NCI-H1436 (cell line): ENCODE measurements around the gene IL13RA1.
"Not testable (repeated sequence)": the region's sequence is repeated elsewhere in the genome, so short reads cannot be mapped to it uniquely, and the experiment has no call there.

Experiments used
- DNase-seq: peaks from one replicate; lab custom pipeline; 2025; lab: John Stamatoyannopoulos, UW

IL13RA1 gene

DNA sequence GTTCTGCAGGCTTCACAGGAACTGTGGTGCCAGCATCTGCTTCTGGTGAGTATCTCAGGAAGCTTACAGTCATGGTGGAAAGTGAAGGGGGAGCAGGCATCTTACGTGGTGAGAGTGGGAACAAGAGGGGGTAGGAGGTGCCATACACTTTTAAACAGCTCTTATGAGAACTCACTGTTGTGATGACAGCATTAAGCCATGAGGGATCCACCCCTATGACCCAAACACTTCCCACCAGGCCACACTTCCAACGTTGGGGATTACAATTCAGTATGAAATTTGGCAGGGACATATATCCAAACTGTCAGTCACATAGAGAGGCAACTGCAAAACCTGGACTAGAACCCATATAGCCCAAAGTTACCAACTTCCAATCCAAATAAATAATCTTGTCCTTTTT lies 53.1 kb downstream of the IL13RA1 start:
- DNase-seq = peak; percentile 2

GRCh38 chrX:118780911-118781310 lies 53.5 kb downstream of the IL13RA1 start:
- DNase-seq = no peak

GRCh38 chrX:118795528-118796280 lies 68.3 kb downstream of the IL13RA1 start:
- no peak for DNase-seq

GRCh38 chrX:118802857-118803256 lies 75.5 kb downstream of the IL13RA1 start:
- no peak for DNase-seq

DNA sequence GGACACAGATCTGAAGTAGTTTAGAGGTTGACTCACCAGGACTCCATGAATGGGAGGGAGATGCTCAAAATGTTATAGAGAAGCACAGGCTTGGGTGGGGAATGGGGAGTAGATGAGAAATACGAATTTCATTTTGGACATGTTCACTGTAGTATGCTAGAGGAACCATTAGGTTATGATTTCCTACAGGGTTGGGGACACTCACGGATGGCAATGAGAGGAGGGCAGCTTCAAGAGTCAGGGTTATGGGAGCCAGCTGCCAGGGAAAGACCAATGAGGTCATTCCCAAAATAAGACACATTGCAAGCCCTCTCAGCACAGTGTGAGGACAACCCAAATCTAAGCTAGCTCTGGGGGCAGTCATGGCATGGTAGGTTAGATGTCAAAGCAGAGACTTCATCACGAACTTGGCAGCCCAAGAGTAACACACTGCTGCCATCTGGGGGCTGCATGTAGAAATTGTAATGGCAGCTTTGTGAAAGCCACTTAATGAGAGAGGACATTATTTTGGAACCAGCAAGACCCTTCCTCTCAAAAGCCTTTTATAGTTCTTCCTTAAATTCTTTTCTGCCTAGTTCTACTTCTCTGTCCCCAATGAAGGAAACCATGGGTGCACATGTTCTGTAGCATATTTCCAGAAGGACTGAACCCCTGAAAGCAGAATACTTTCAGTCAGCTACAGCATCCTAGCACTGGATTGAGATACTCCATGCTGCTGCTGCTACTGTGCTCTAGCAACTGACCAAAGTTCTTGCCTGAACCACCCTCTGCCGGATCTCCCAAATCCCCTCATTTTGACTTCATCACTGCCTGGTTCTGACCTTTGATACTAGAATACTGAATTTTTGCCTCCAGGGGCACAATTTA lies 80.0 kb downstream of the IL13RA1 start:
- DNase-seq = peak; percentile 60

DNA sequence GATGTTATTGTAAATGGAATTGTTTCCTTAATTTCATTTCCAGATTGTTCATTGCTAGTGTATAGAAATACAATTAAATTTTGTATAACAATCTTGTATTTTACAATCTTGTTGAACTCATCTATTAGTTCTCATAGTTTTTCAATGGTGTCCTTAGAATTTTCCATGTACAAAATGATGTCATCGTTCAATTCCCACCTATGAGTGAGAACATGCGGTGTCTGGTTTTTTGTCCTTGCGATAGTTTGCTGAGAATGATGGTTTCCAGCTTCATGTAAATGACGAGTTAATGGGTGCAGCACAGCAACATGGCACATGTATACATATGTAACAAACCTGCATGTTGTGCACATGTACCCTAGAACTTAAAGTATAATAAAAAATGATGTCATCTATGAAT lies 89.9 kb downstream of the IL13RA1 start:
- not testable (repeated sequence) for DNase-seq

DNA sequence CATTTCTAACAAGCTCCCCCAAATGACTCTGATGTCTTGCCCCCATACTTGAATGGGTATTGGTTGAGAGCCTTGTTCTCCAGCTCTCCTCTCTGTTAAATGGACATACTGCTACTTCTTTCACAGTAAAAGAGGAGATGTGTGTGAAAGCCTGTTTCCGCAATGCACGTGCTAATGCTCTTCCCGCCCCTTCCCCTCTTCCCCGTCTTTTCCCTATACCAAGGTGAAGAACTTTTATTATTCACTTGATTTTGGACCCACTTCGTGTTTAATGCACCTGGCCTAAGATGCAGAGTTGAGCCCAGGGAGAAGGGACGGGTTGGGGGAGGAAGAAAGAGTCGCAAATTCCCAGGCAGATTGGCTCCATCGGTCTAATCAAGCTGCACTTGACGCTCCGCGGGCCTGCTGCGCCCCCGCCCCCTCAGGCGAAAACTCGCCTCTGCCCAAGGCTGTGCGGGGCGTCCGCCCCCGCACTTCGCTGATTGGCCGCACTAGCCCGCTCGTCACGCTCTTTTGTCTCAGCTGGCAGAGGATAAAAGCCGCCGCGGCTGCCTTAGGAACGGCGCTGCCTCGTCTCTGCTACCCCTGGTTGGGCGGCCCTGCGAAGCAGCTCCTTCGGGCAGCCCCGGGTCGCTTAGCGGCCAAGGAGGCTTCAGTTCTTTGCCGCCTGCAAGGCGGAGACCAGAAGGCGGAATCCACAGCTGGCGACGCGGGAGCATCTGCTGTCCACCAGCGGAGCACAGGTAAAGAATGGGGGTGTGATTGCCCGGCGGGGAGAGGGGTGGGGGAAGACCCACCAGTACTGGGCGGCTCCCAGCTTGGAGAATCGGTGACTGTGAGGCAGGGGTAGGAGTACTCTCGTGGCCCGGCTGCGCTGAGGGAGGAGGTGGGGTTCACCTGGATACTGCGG lies 96.1 kb downstream of the IL13RA1 start, which contains the start of gene ZCCHC12:
Gene ZCCHC12, plus strand, starts transcription at position 562 of the 910 bp plus-strand sequence. CDS start 1,421 bp downstream, outside the sequence.
- DNase-seq = peak; percentile 90

GRCh38 chrX:118824173-118824730 lies 96.8 kb downstream of the IL13RA1 start:
- no peak for DNase-seq

DNA sequence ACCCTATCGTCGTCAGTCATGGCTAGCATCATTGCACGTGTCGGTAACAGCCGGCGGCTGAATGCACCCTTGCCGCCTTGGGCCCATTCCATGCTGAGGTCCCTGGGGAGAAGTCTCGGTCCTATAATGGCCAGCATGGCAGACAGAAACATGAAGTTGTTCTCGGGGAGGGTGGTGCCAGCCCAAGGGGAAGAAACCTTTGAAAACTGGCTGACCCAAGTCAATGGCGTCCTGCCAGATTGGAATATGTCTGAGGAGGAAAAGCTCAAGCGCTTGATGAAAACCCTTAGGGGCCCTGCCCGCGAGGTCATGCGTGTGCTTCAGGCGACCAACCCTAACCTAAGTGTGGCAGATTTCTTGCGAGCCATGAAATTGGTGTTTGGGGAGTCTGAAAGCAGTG lies 97.8 kb downstream of the IL13RA1 start:
- no peak for DNase-seq

DNA sequence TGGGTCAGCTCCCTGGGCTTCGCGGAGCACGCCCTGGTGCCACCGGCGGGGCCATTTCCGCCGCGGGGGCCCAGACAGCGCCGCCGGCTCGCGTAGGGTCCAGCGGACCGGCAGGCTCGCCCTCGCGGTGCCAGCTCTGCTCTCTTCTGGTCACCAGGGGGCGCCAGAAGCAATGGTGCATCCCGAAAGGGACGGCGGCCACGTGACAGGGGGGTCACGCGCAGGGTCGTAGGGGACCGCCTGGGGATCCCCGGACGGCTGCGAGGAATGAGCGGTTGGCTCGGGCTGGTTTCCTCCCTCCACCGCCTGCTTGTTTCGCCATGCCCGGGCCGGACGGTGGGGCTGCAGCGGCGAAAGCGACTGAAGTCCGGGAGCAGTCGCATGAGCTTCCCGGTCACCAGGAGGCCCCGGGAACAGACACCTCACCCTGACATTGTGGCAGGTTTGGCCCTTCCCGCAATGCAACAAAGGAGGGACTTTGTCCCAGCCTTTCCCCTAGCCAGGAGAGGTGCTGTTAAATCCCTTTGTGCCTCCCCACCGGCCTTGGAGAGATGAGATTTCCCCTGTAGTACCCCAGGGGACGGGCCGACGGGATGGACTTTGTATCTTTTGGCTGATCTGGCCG lies 112.0 kb downstream of the IL13RA1 start:
- peak; percentile 57 for DNase-seq
